ENCODE data around the gene TIAM2.

DNA sequence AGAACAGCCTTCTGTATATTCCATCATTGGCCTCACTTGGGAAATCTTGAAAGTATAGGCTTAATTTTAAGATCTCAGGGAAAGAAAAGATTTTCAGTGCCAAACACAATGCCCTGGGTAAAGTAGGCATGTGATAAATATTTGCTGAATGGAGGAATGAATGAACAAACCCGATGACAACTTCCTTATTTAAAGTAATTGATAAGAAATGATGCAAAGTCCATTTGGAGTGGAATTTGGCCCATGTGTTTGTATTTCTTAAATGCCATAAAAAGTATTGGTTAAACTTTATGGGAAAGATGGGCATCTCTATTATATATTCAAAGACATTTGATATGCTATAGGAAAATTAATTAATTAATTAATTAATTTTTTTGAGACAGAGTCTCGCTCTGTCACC lies 3.7 kb downstream of the TIAM2 start:
- TF ChIP-seq EZH2 (IDR thresholded peaks at IDR 0.05; ENCODE audit: borderline replicate concordance, low read depth, low read length, severe bottlenecking), result no peak
- no peak for TF ChIP-seq CTCF (IDR thresholded peaks at IDR 0.05; ENCODE audit: borderline replicate concordance, extremely low read depth, low read length, poor library complexity, severe bottlenecking)

All from DND-41 (cell line).